Endothelial cell of umbilical vein (primary cell): ENCODE results near the gene TIMM50. TPM values are rescaled to one million over a fixed set of nuclear protein-coding genes. Genes with fewer than 3 reads are reported as not detected.

Experiments
- BruUV-seq: library from RNA; stranded (reverse); fragments of 400-500 nt; replicated peaks from 2 replicates; lab custom pipeline; 2021; lab: Mats Ljungman, UMichigan
- CTCF ChIA-PET: fragments of 300-600, 350-600 bp; sonication (Branson Sonifier 250); formaldehyde crosslinking; loops from one replicate; lab custom pipeline; 2021; ENCODE audit warnings: antibody characterized with exemption, inconsistent platforms; lab: Charles Lee
- POLR2A ChIA-PET: fragments of 300-600, 350-600 bp; sonication (Branson Sonifier 250); formaldehyde crosslinking; loops from one replicate; lab custom pipeline; 2021; ENCODE audit warnings: antibody characterized with exemption, inconsistent platforms; lab: Charles Lee
- DNase-seq: peaks from one replicate; pipeline ENCODE4 v3.0.0-alpha.2; 2011; ENCODE audit warnings: low read depth, low spot score
- FAIRE-seq: peaks from 2 replicates; lab custom pipeline; 2011; peaks lifted over from hg19 to GRCh38; lab: Jason Lieb, UNC
- H2AFZ ChIP-seq: 2 replicates; pipeline ENCODE4 v1.6.0; 2012; ENCODE audit warnings: low read depth, low read length, control low read depth, inconsistent platforms
- H3K27ac ChIP-seq: 2 replicates; pipeline ENCODE4 v1.5.1; 2011; ENCODE audit warnings: low read depth, mild to moderate bottlenecking, control low read depth, low read length, moderate library complexity; ENCODE audit not compliant: insufficient read depth
- H3K27me3 ChIP-seq, 2 experiments: 2 replicates each; pipeline versions ENCODE4 v1.6.0 to v1.6.1; 2011; ENCODE audit warnings: low read length in 2 of 2, mixed read lengths in 1 of 2; ENCODE audit not compliant: control insufficient read depth in 2 of 2, insufficient read depth in 2 of 2
- H3K36me3 ChIP-seq, 2 experiments: 2 replicates in 1 of 2; 3 replicates in 1 of 2; pipeline ENCODE4 v1.5.1; 2011; ENCODE audit warnings: low read length in 2 of 2, mild to moderate bottlenecking in 1 of 2, moderate library complexity in 1 of 2; ENCODE audit not compliant: control insufficient read depth in 2 of 2, insufficient read depth in 2 of 2; ENCODE audit errors: extremely low read depth in 1 of 2
- H3K4me1 ChIP-seq: 3 replicates; pipeline ENCODE4 v1.5.1; 2011; ENCODE audit warnings: mild to moderate bottlenecking, low read length; ENCODE audit not compliant: control insufficient read depth, insufficient read depth; ENCODE audit errors: extremely low read depth
- H3K4me2 ChIP-seq: 2 replicates; pipeline ENCODE4 v1.6.1; 2011; ENCODE audit warnings: low read length, control low read depth, mixed read lengths; ENCODE audit not compliant: insufficient read depth
- H3K4me3 ChIP-seq, 3 experiments: fragments of 200-600 bp in 1 of 3; sonication (generic), shearing (Covaris generic) in 1 of 3; replicated peaks in 1 of 3; 2 replicates each; pipeline ENCODE4 v1.5.1; 2011 to 2016; ENCODE audit warnings: control low read depth in 3 of 3, low read length in 3 of 3, mild to moderate bottlenecking in 2 of 3, inconsistent platforms in 1 of 3, low read depth in 1 of 3, moderate library complexity in 1 of 3; ENCODE audit not compliant: insufficient read depth in 1 of 3
- H3K79me2 ChIP-seq: 2 replicates; pipeline ENCODE4 v1.6.0; 2012; ENCODE audit warnings: low read length, inconsistent platforms; ENCODE audit not compliant: control insufficient read depth, insufficient read depth
- H3K9ac ChIP-seq: replicated peaks from 2 replicates; pipeline ENCODE3; 2011; ENCODE audit warnings: low read length, control low read depth; ENCODE audit not compliant: insufficient read depth; ENCODE audit errors: extremely low read depth
- H3K9me1 ChIP-seq: replicated peaks from 3 replicates; pipeline ENCODE4 v1.6.0; 2011; ENCODE audit warnings: mild to moderate bottlenecking, low read length; ENCODE audit not compliant: control insufficient read depth, insufficient read depth; ENCODE audit errors: extremely low read depth
- H3K9me3 ChIP-seq: replicated peaks from 2 replicates; pipeline ENCODE4 v1.5.1; 2012; ENCODE audit warnings: low read length, inconsistent platforms; ENCODE audit not compliant: control insufficient read depth, insufficient read depth
- H4K20me1 ChIP-seq: replicated peaks from 2 replicates; pipeline ENCODE3; 2011; ENCODE audit warnings: mild to moderate bottlenecking, low read length; ENCODE audit not compliant: control insufficient read depth, insufficient read depth; ENCODE audit errors: extremely low read depth
- CTCF ChIP-seq, 2 donors: IDR thresholded peaks; 1 replicate in 1 of 2; 2 replicates in 1 of 2; pipeline ENCODE4 v1.5.1; 2011; ENCODE audit warnings: low read length in 2 of 2, mild to moderate bottlenecking in 2 of 2, moderate library complexity in 2 of 2, control low read depth in 1 of 2, inconsistent platforms in 1 of 2, low read depth in 1 of 2; ENCODE audit not compliant: insufficient read depth in 1 of 2; ENCODE audit errors: extremely low read depth in 1 of 2
- EZH2 ChIP-seq: IDR thresholded peaks from 2 replicates; pipeline ENCODE4 v1.6.1; 2012; ENCODE audit warnings: borderline replicate concordance, low read depth, mild to moderate bottlenecking, moderate library complexity, low read length, inconsistent platforms; ENCODE audit not compliant: severe bottlenecking
- FOS ChIP-seq: IDR thresholded peaks from 2 replicates; pipeline ENCODE4 v1.6.1; 2011; ENCODE audit warnings: mild to moderate bottlenecking, low read length, moderate library complexity, borderline replicate concordance; ENCODE audit not compliant: insufficient read depth
- GATA2 ChIP-seq: IDR thresholded peaks from 2 replicates; pipeline ENCODE4 v1.7.0; 2011; ENCODE audit warnings: low read depth, mild to moderate bottlenecking, moderate library complexity, mixed read lengths, low read length; ENCODE audit not compliant: insufficient read length, insufficient read depth
- JUN ChIP-seq: IDR thresholded peaks from 2 replicates; pipeline ENCODE4 v1.6.1; 2011; ENCODE audit warnings: borderline replicate concordance, low read depth; ENCODE audit not compliant: insufficient read length, insufficient read depth
- MAX ChIP-seq: IDR thresholded peaks from 2 replicates; pipeline ENCODE4 v1.6.1; 2011; ENCODE audit not compliant: insufficient read depth, insufficient read length
- MYC ChIP-seq: IDR thresholded peaks from one replicate; pipeline ENCODE4 v1.6.1; 2011; ENCODE audit warnings: mild to moderate bottlenecking, low read depth, low read length
- POLR2A ChIP-seq: IDR thresholded peaks from 2 replicates; pipeline ENCODE4 v1.6.1; 2012; ENCODE audit warnings: low read depth, mild to moderate bottlenecking, control low read depth, low read length
- POLR2AphosphoS5 ChIP-seq: IDR thresholded peaks from 2 replicates; pipeline ENCODE4 v1.6.1; 2012; ENCODE audit warnings: low read depth, mild to moderate bottlenecking, control low read depth, low read length, moderate library complexity; ENCODE audit not compliant: insufficient read depth
- dilution Hi-C: fragments of 300-500 bp; cut with MboI; formaldehyde crosslinking; loops from one replicate; pipeline ENCODE4 v1.15.0; 2019; ENCODE audit warnings: low sequenced_read_pairs; ENCODE audit not compliant: extremely low pct_ligation_motif_present
- intact Hi-C: fragments of 100-400 bp; cut with micrococcal nuclease; formaldehyde crosslinking; loops from one replicate; pipeline ENCODE4 v1.10.0; 2022
- polyA plus RNA-seq, 4 experiments: library from polyadenylated mRNA; depleted of rRNA in 3 of 4; stranded (reverse) in 3 of 4; unstranded in 1 of 4; fragments of >200 nt; gene quantifications; 2 replicates each; pipeline versions ENCODE4 v1.2.1 to v1.2.3, GENCODE V29; 2011 to 2012; ENCODE audit warnings: missing spikeins in 1 of 4
- total RNA-seq: library from RNA; stranded (reverse); gene quantifications from 2 replicates; pipeline ENCODE4 v1.2.3, GENCODE V29; 2021

The TIMM50 gene
- total and polyA plus RNA-seq, 2 donors (not counting 3 experiments of a cell fraction or from before 2014, with no cell fraction given): 85.7 to 118 TPM

- H4K20me1 ChIP-seq: no peaks in the 10 kb centered on the region
- no peaks in the 10 kb centered on the region for H3K27me3 ChIP-seq
- no peak overlapping the region for H3K4me2 ChIP-seq
- dilution Hi-C loops (no loop called here), intact Hi-C loops (no loop called here)
- ChIA-PET POLR2A (no interaction called here), CTCF (interaction anchor here (1.0 to 3.2 kb wide), 2 partner anchors 11 to 51 kb away, joined by 3 to 17 read pairs; partner anchors contain the start of gene PLEKHG2)
- peaks cover 21 to 52% of the 10 kb centered on the region in 2 experiments for H3K36me3 ChIP-seq
- TF ChIP-seq MYC (no peak), GATA2 (no peak), JUN (no peak), POLR2AphosphoS5 (no peak), EZH2 (no peak), MAX (no peak), FOS (no peak), POLR2A (no peak), CTCF (IDR thresholded peaks at IDR 0.05; ENCODE audit: extremely low read depth in 1 of 2, insufficient read depth in 1 of 2, low read depth in 1 of 2, low read length in 2 of 2) (no peak)
- no peaks in the 10 kb centered on the region for H3K9me3 ChIP-seq
- DNase-seq: no peak
- no TSS peak for BruUV-seq
- no peaks in the 10 kb centered on the region for H3K4me1 ChIP-seq
- no peak overlapping the region for H3K4me3 ChIP-seq
- no peak overlapping the region for H2AFZ ChIP-seq
- no peak overlapping the region for H3K27ac ChIP-seq
- H3K79me2 ChIP-seq: peaks cover 2% of the 10 kb centered on the region
- FAIRE-seq: no peak
- H3K9me1 ChIP-seq: no peaks in the 10 kb centered on the region
- no peak overlapping the region for H3K9ac ChIP-seq
Measured at GRCh38 chr19:39463403-39463802, 17.2 kb upstream of the TIMM50 start.
